Lower lobe of right lung (tissue), 2 donors: Measurements from ENCODE around the gene ATP1B2. TPM values are rescaled to one million over a fixed set of nuclear protein-coding genes. Genes with fewer than 3 reads are reported as not detected.

Source experiments
- ATAC-seq, 2 donors: fragments of 200-7000 bp; cut with Tn5 transposase; one replicate each; pipeline ENCODE4 v1.9.1; 2020 to 2022; ENCODE audit warnings: mild to moderate bottlenecking in 2 of 2, moderate library complexity in 2 of 2
- DNase-seq: peaks from one replicate; pipeline ENCODE4 v3.0.0-alpha.2; 2020
- H3K27ac ChIP-seq: fragments of 200-600 bp; one replicate; pipeline ENCODE4 v1.8.0; 2022
- H3K27me3 ChIP-seq: fragments of 200-600 bp; one replicate; pipeline ENCODE4 v1.8.0; 2022; ENCODE audit warnings: low read depth
- H3K36me3 ChIP-seq: fragments of 200-600 bp; one replicate; pipeline ENCODE4 v1.8.0; 2022; ENCODE audit warnings: mild to moderate bottlenecking
- H3K4me1 ChIP-seq: fragments of 200-600 bp; one replicate; pipeline ENCODE4 v1.8.0; 2022
- H3K4me3 ChIP-seq: fragments of 200-600 bp; one replicate; pipeline ENCODE4 v1.8.0; 2022; ENCODE audit warnings: mild to moderate bottlenecking
- H3K9me3 ChIP-seq: fragments of 200-600 bp; one replicate; pipeline ENCODE4 v1.8.0; 2022
- CTCF ChIP-seq: fragments of 200-600 bp; IDR thresholded peaks from one replicate; pipeline ENCODE4 v1.8.0; 2022; ENCODE audit warnings: antibody characterized with exemption, mild to moderate bottlenecking
- intact Hi-C: fragments of 100-400 bp; cut with DNase I; formaldehyde crosslinking; loops from one replicate; pipeline ENCODE4 v1.11.0; 2022
- total RNA-seq: library from RNA; stranded (reverse); fragmentation: NEBNext Ultra II Directional; extraction: Animal tissue kit (Norgen Biotek cat#: 25700); gene quantifications from one replicate; pipeline ENCODE4 v1.2.1, GENCODE V29; 2021
- donor health status: DM: no; HTN: yes; CAD: no; lungs with severe emphysema.

ATP1B2 gene
- total RNA-seq, 1 donor from 2014 or later, result 3.1 TPM

- H3K36me3 ChIP-seq, result no peaks in the 10 kb centered on the region
- peak; percentile 88 for DNase-seq
- no peak for TF ChIP-seq CTCF
- intact Hi-C loops, result no loop called here
- no peaks in the 10 kb centered on the region for H3K9me3 ChIP-seq
- peak; percentile 84 to 88 for ATAC-seq
- peak within 1 kb of the TSS; percentile 95 for H3K4me3 ChIP-seq
- no peaks in the 10 kb centered on the region for H3K27me3 ChIP-seq
- H3K4me1 ChIP-seq, result peaks cover 31% of the 10 kb centered on the region
- peak within 1 kb of the TSS; percentile 96 for H3K27ac ChIP-seq
These were observed 36.6 kb downstream of the ATP1B2 start, which contains the start of gene TP53 for GRCh38 chr17:7687072-7687907. Gene TP53, minus strand, starts transcription at chr17:7687490. Its CDS starts 10,896 bp downstream, at chr17:7676594.

- peak within 1 kb of the TSS; percentile 96 for H3K27ac ChIP-seq
- DNase-seq (peak; percentile 98), ATAC-seq (peak; percentile 92 to 96)
- H3K4me3 ChIP-seq, result peak within 1 kb of the TSS; percentile 95
- peaks cover 31% of the 10 kb centered on the region for H3K4me1 ChIP-seq
- H3K36me3 ChIP-seq, result no peaks in the 10 kb centered on the region
- TF ChIP-seq CTCF, result peak; percentile 98
- H3K27me3 ChIP-seq, result no peaks in the 10 kb centered on the region
- H3K9me3 ChIP-seq, result no peaks in the 10 kb centered on the region
- intact Hi-C loops, result no loop called here
These were observed 37.4 kb downstream of the ATP1B2 start, which contains the start of gene WRAP53 for GRCh38 chr17:7687908-7688807. Gene WRAP53, plus strand, starts transcription at chr17:7688477. Its CDS starts 172 bp downstream, at chr17:7688649.

- ATAC-seq (no peak), DNase-seq (no peak)
- Histone ChIP-seq H3K27ac (peak overlapping the region; percentile 68), H3K36me3 (no peaks in the 10 kb centered on the region), H3K4me3 (peak overlapping the region; percentile 95), H3K4me1 (peaks cover 31% of the 10 kb centered on the region), H3K9me3 (no peaks in the 10 kb centered on the region), H3K27me3 (no peaks in the 10 kb centered on the region)
- no peak for TF ChIP-seq CTCF
- intact Hi-C loops, result no loop called here
These were observed 38.1 kb downstream of the ATP1B2 start for GRCh38 chr17:7688808-7689316.

- Histone ChIP-seq H3K4me3 (no peak overlapping the region), H3K36me3 (peaks cover 9% of the 10 kb centered on the region), H3K9me3 (no peaks in the 10 kb centered on the region), H3K27ac (no peak overlapping the region), H3K27me3 (no peaks in the 10 kb centered on the region), H3K4me1 (no peaks in the 10 kb centered on the region)
- no peak for DNase-seq
- no peak for ATAC-seq
- no peak for TF ChIP-seq CTCF
- intact Hi-C loops, result no loop called here
These were observed 44.9 kb downstream of the ATP1B2 start for GRCh38 chr17:7695586-7695985.
